ENCODE results near the gene LAMA3.

- no peak for TF ChIP-seq POLR2A (IDR thresholded peaks at IDR 0.05)
- TF ChIP-seq CTCF (IDR thresholded peaks at IDR 0.05), result no peak
- TF ChIP-seq EP300 (IDR thresholded peaks at IDR 0.05), result no peak
Measured at GRCh38 chr18:23725351-23725750, 36.1 kb downstream of the LAMA3 start.
